IPS-NIHi11 (cell line): ENCODE measurements around the gene MATN1.

ENCODE experiments used
- DNase-seq: peaks from one replicate; pipeline ENCODE4 v3.0.0; 2012; ENCODE audit warnings: mixed read lengths, low spot score

MATN1 gene

DNA sequence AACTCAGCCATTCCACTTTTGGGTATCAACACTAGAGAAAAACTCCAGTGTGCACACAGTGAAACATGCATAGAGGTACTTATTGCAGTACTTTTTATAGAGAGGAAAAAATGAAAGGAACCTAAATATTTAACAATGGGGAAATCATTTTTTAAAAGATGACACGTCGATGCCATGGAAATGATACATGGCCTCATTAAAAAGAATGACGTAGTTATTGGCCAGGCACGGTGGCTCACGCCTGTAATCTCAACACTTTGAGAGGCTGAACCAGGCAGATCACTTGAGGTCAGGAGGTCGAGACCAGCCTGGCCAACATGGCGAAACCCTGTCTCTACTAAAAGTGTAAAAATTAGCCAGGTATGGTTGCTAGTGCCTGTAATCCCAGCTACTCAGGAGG is 42.5 kb downstream of the MATN1 start:
- DNase-seq = no peak

DNA sequence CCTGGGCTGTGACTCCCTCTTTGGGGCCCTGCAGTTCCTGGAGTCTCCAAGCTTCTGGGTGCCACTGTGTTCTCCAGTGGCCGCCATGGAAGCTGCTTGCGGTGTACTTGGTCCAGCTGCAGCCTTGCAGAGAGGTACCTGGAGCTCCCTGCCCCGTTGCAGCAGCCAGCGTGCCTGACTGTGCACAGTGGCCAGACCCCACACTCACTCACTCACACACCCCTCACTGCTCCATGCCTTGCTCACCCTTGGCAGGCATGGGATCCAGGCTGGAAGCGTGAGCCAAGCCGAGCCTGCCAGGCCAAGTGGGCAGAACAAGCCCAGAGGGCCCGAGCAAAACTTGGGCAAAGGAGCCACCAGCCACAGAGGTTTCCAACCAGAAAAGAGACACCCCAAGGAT is 43.0 kb downstream of the MATN1 start:
- no peak for DNase-seq

DNA sequence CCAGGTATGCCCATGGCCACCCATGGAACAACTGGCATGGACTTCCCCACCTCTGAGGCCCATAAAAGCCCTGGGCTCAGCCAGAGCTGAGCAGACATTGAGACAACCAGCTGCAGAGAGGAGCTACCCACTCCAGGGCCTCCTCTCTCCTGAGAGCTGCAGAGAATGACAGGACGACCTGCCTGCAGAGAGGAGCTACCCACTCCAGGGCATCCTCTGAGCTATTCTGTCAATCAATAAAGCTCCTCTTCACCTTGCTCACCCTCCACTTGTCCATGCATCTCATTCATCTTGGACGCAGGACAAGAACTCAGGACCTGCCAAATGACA is 43.4 kb downstream of the MATN1 start:
- no peak for DNase-seq

DNA sequence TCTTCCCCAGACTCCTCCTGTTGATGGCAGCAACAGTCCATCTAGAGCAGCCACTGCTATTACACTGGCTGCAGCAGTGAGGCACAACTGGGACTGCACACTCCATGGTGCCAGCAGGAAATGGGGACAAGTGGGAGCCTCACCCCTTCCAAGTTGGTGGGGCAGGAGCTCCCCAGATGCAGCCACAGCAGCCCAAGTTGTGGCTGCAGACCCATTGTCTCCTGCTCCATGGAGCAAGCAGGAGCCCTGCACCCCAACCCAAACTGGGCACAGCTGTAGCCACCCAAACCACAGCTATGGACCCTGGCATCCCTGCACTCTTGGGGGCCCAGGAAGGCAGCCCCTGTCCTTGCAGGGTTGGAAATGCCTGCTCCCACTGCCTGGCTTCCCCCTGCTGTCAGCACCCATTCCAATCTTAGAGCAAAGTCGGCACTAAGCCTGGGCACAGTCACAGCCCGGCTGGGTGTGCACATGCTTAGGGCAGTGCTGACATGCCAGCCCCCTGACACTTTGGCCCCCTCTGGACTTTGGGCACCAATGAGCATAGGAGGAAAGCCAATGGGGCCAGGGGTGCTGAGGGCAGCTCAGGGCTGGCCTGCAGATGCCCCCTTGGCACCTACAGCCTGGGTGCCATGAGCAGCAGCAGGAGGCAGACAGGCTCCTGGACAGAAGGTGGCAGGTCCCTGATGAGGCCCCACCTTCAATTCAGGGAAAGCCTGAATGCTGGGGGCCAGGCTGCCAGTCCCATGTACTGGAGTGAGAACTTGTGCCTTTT is 44.0 kb downstream of the MATN1 start:
- DNase-seq = no peak

DNA sequence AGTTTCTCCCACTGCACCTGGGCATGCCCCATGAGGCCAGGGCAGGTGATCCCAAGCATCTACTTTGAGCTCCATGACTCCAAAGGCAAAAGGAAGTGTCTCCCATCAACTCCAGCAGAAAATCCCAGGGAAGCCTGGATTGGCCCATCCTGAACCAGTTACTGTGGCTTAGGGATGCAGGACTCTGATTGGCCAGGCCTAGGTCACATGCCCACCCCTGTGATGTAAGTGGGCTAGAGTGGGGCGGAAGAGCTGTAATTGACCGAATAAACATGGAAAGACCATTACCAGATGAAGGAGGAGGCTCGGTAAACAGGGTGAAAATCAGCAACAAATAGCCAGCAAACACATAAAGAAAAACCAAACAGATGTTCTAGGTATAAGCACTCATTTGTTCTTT is 45.2 kb downstream of the MATN1 start:
- DNase-seq = no peak

DNA sequence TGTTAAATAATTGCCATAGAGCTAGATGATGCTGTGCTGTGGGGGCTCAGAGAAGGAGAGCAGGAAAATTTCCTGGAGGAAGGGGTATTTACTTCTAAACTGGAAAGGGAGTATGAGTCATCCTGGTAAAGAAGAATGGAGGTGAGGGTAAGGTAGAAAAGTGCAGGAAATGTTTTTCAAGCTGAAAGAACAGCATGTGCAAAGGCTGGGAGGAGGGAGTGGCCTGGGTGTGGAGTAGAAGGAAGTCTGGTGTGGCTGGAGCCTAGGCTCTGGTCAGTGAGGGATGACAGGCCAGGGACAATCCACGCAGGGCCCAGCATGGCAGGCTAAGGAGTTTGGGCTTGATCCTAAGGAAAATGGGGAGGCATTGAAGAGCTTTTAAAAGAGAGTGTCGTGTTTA is 45.9 kb downstream of the MATN1 start:
- DNase-seq = no peak

DNA sequence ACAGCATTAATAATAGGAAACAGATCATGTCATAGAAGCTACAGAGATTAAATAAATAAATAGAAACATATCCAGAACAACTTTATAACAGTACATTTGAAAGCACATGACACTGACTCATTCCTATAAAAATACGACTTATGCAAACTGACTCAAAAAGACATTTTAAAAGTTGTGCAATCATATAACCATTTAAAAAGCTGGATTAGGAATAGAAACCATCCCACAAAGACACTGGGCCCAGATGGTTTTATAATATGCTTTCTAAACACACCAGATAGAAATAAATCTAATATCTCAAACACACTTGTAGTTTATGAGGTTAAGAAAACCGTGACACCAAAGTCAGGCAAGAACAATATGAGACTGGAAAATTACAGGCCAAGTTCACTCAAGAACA is 47.6 kb downstream of the MATN1 start:
- no peak for DNase-seq

DNA sequence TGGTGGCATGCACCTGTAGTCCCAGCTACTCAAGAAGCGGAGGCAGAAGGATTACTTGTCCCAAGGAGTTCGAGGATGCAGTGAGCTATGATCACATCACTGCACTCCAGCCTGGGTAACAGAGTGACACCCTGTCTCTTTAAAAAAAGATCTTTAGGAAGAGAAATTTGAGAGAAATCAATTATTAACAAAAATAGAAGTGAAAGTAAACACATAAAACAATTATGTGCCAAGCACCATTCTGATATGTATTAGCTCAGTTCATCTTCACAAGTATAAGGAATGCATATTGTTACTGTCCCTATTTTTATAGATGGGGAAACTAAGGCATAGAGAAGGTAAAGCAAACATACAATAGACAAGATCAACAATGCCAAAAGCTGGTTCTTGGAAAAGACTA is 48.1 kb downstream of the MATN1 start:
- no peak for DNase-seq

- DNase-seq = no peak
These were observed 50.0 kb downstream of the MATN1 start for GRCh38 chr1:30673395-30673794.

DNA sequence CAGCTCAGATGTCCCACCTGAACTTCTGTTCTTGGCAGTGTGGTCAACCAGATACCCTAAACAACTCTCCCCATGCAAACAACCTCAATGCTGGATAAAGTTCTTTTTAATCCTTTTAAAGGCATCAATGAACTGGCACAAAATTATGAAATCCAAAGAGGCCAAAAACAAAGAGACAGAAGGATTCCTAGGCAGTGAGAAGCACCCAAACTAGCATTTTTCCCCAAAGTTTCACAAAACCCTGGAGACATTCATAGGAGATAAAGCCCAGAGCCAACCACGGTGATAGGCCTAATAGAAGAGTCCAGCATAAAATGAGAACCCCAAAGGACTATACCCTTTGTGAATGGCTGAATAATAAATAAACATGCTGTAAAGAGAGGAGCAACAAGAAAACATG is 50.7 kb downstream of the MATN1 start:
- DNase-seq = no peak

GRCh38 chr1:30670240-30671060 is 52.9 kb downstream of the MATN1 start:
- DNase-seq = no peak

DNA sequence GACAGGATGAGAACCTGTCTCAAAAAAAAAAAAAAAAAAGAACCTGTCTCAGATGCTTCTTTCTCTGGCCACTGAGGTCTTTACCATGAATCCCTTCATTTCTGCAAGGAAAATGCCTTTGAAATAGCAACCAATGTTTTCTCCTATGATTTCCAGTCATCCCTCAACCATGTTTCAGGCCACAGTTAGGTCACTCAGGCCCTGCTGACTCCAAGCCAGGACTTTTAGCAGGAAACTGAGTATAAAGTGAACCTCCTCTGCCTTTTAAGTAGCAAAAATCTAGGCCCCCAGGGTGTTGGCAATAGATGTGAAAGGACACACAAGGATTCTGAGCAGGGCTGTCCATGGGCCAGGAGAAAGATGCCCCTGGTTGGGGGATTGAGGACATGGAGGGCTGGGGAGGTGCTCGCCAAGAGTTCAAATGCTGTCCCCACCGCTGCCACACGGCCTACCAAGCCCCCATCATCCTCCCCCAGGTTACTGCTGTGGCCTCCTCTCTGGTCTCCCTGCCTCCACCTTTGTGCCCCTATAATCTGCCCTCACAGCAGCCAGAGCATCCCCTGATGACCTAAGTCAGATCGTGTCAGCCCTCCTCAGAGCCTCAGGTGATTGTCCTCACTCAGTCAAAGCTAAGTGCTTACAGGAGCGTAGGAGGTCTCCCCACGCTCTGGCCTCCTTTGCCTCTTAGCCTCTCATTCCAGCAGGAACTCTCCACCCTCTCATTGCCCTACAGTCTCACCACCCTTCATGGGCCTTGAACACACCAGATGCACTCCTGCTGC is 54.6 kb downstream of the MATN1 start:
- DNase-seq = no peak

- no peak for DNase-seq
These were observed 55.4 kb downstream of the MATN1 start for GRCh38 chr1:30668024-30668423.

DNA sequence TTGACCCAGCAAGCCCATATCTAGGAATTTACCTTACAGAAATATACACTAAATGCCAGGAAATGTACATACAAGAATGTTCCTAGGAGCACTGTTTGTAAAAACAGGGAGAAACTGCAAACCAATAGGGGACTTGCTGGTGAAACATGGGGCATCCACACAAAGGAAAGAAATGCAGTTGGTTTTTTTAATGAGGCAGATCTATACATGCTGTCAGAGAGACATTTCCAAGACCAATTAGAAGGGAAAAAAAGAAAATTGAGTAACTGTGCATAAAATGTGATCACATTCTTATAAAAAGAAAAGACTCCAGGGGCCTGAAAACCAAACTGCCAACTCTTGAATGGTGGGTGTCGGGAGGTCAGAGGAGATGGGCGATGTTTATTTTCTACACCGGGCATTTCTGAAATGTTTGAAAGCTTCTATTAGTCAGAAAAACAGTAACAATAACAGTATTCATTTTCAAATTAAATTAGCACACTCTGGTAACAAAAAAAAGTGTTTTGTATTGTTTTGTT is 56.6 kb downstream of the MATN1 start:
- no peak for DNase-seq

- no peak for DNase-seq
These were observed 58.0 kb downstream of the MATN1 start for GRCh38 chr1:30665216-30666010.

DNA sequence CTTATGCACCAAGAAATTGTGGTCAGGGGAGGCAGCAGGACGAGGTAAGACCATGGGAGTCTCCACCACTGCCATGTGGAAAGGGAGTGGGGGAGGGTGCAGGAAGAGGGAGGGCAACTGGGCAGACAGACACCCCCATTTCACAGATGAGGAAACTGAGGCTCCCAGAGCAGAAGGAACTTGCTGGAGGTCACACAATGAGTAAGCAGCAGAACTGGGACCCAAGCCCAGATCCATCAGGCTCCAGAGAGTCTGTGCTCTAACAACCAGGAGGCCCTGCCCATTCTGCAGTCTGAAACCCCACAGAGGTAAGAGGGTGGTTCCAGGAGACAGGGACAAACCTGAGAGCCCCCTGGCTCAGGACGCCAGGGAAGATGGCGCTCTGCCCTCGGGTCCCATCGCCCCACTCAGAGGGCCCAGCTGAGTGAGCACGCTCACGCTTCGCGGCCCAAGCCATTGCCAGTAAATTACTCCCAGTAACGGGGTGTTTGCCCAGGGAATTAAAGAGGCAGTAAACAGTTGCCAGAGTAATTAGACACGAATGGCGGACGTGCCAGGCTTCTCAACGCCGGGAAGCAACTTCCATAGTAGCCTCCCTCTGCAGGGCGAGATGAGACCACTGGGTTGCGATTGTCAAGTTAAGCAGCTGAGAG is 59.2 kb downstream of the MATN1 start:
- no peak for DNase-seq

- no peak for DNase-seq
These were observed 59.7 kb downstream of the MATN1 start for GRCh38 chr1:30663596-30664091.

DNA sequence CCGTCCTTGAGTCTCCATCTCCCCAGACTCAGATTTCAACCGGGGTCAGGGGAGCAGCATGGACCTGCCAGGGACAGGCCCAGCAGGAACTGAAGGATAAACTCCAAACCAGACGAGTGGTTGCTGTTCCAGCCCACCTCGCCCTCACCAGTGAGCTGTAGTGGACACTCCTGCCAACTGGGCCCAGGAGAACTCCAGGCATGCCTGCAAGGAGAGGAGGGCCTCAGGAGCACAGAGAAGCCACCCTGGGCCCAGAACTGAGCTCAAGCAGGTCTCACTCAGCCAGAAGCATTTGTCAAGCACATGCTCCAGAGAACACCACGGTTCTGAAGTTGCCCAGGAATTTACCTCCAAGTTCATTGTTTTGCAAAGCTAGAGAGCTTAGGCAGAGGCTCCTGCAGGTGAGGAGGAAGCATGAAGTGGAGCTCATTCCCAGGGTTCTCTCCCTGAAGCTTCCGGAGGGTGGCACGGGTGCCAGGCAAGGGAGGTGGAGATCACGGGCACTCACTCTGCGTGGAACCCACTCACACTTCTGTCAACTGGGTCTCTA is 61.0 kb downstream of the MATN1 start:
- no peak for DNase-seq

- DNase-seq = no peak
These were observed 62.1 kb downstream of the MATN1 start for GRCh38 chr1:30661311-30661710.
